Mucosa of stomach (tissue), 1 donor: ENCODE measurements around the gene NRIP1.

Source experiments
- H3K27me3 ChIP-seq: one replicate; pipeline ENCODE4 v1.7.0; 2013; ENCODE audit warnings: mild to moderate bottlenecking, low read length; ENCODE audit not compliant: control insufficient read depth, insufficient read depth
- H3K36me3 ChIP-seq: one replicate; pipeline ENCODE4 v1.7.0; 2013; ENCODE audit warnings: low read length; ENCODE audit not compliant: control insufficient read depth, insufficient read depth
- H3K4me1 ChIP-seq: one replicate; pipeline ENCODE4 v1.7.0; 2013; ENCODE audit warnings: mild to moderate bottlenecking, low read length; ENCODE audit not compliant: control insufficient read depth, insufficient read depth
- H3K4me3 ChIP-seq: one replicate; pipeline ENCODE4 v1.7.0; 2013; ENCODE audit warnings: low read length
- H3K9ac ChIP-seq: one replicate; pipeline ENCODE4 v1.7.0; 2013; ENCODE audit warnings: mild to moderate bottlenecking, low read length, moderate library complexity
- H3K9me3 ChIP-seq: one replicate; pipeline ENCODE4 v1.7.0; 2013; ENCODE audit warnings: mild to moderate bottlenecking, low read length, moderate library complexity; ENCODE audit not compliant: control insufficient read depth
- donor health status: Pancreatic carcinoma.

The NRIP1 gene

GRCh38 chr21:15053500-15053899 lies 11.3 kb downstream of the NRIP1 start:
- peaks cover 44% of the 10 kb centered on the region for H3K4me1 ChIP-seq
- H3K4me3 ChIP-seq = no peak overlapping the region
- H3K9ac ChIP-seq = no peak overlapping the region
- H3K9me3 ChIP-seq = no peaks in the 10 kb centered on the region
- H3K36me3 ChIP-seq = no peaks in the 10 kb centered on the region
- H3K27me3 ChIP-seq = no peaks in the 10 kb centered on the region

- H3K9ac ChIP-seq = no peak overlapping the region
- no peak overlapping the region for H3K4me3 ChIP-seq
- peaks cover 41% of the 10 kb centered on the region for H3K4me1 ChIP-seq
- no peaks in the 10 kb centered on the region for H3K36me3 ChIP-seq
- no peaks in the 10 kb centered on the region for H3K27me3 ChIP-seq
- H3K9me3 ChIP-seq = no peaks in the 10 kb centered on the region
These were observed 12.4 kb downstream of the NRIP1 start for GRCh38 chr21:15052459-15052763.

GRCh38 chr21:15051644-15052458 lies 12.9 kb downstream of the NRIP1 start:
- Histone ChIP-seq H3K27me3 (no peaks in the 10 kb centered on the region), H3K9me3 (no peaks in the 10 kb centered on the region), H3K4me1 (peaks cover 36% of the 10 kb centered on the region), H3K9ac (no peak overlapping the region), H3K36me3 (no peaks in the 10 kb centered on the region), H3K4me3 (no peak overlapping the region)

- Histone ChIP-seq H3K9ac (no peak overlapping the region), H3K9me3 (no peaks in the 10 kb centered on the region), H3K4me1 (peaks cover 34% of the 10 kb centered on the region), H3K27me3 (no peaks in the 10 kb centered on the region), H3K4me3 (no peak overlapping the region), H3K36me3 (no peaks in the 10 kb centered on the region)
These were observed 14.0 kb downstream of the NRIP1 start for GRCh38 chr21:15050568-15051377.

- Histone ChIP-seq H3K4me3 (no peak overlapping the region), H3K9ac (no peak overlapping the region), H3K36me3 (no peaks in the 10 kb centered on the region), H3K4me1 (peaks cover 6% of the 10 kb centered on the region), H3K27me3 (no peaks in the 10 kb centered on the region), H3K9me3 (no peaks in the 10 kb centered on the region)
These were observed 19.8 kb downstream of the NRIP1 start for GRCh38 chr21:15045017-15045416.

GRCh38 chr21:15042531-15042930 lies 22.3 kb downstream of the NRIP1 start:
- H3K9me3 ChIP-seq = no peaks in the 10 kb centered on the region
- no peak overlapping the region for H3K4me3 ChIP-seq
- H3K27me3 ChIP-seq = no peaks in the 10 kb centered on the region
- no peak overlapping the region for H3K9ac ChIP-seq
- H3K4me1 ChIP-seq = peaks cover 1% of the 10 kb centered on the region
- no peaks in the 10 kb centered on the region for H3K36me3 ChIP-seq

GRCh38 chr21:15039607-15040299 lies 25.0 kb downstream of the NRIP1 start:
- H3K27me3 ChIP-seq = no peaks in the 10 kb centered on the region
- no peak overlapping the region for H3K9ac ChIP-seq
- no peaks in the 10 kb centered on the region for H3K9me3 ChIP-seq
- no peaks in the 10 kb centered on the region for H3K36me3 ChIP-seq
- no peak overlapping the region for H3K4me3 ChIP-seq
- no peaks in the 10 kb centered on the region for H3K4me1 ChIP-seq

- H3K9ac ChIP-seq = no peak overlapping the region
- H3K27me3 ChIP-seq = no peaks in the 10 kb centered on the region
- H3K4me3 ChIP-seq = no peak overlapping the region
- no peaks in the 10 kb centered on the region for H3K36me3 ChIP-seq
- H3K9me3 ChIP-seq = no peaks in the 10 kb centered on the region
- H3K4me1 ChIP-seq = no peaks in the 10 kb centered on the region
These were observed 26.9 kb downstream of the NRIP1 start for GRCh38 chr21:15037900-15038293.

GRCh38 chr21:15037095-15037899 lies 27.5 kb downstream of the NRIP1 start:
- no peak overlapping the region for H3K4me3 ChIP-seq
- H3K9ac ChIP-seq = no peak overlapping the region
- no peaks in the 10 kb centered on the region for H3K36me3 ChIP-seq
- no peaks in the 10 kb centered on the region for H3K4me1 ChIP-seq
- no peaks in the 10 kb centered on the region for H3K9me3 ChIP-seq
- no peaks in the 10 kb centered on the region for H3K27me3 ChIP-seq

GRCh38 chr21:15036189-15036588 lies 28.6 kb downstream of the NRIP1 start:
- Histone ChIP-seq H3K9ac (no peak overlapping the region), H3K27me3 (no peaks in the 10 kb centered on the region), H3K4me1 (no peaks in the 10 kb centered on the region), H3K9me3 (no peaks in the 10 kb centered on the region), H3K36me3 (no peaks in the 10 kb centered on the region), H3K4me3 (no peak overlapping the region)

- no peak overlapping the region for H3K9ac ChIP-seq
- no peaks in the 10 kb centered on the region for H3K9me3 ChIP-seq
- H3K4me3 ChIP-seq = no peak overlapping the region
- H3K4me1 ChIP-seq = no peaks in the 10 kb centered on the region
- no peaks in the 10 kb centered on the region for H3K36me3 ChIP-seq
- no peaks in the 10 kb centered on the region for H3K27me3 ChIP-seq
These were observed 30.5 kb downstream of the NRIP1 start for GRCh38 chr21:15034126-15034853.
